Brain microvascular endothelial cell (primary cell): ENCODE measurements around the gene SUPT3H.
"Not testable (repeated sequence)": the region's sequence is repeated elsewhere in the genome, so short reads cannot be mapped to it uniquely, and the experiment has no call there.

Experiments used
- DNase-seq: peaks from one replicate; pipeline ENCODE4 v3.0.0-alpha.2; 2020
- H3K27ac ChIP-seq: fragments of 250-450 bp; sonication (Bioruptor Pico); 2 replicates; pipeline ENCODE4 v1.5.1; 2020; ENCODE audit warnings: mild to moderate bottlenecking, moderate library complexity
- H3K27me3 ChIP-seq: fragments of 250-450 bp; sonication (Bioruptor Pico); replicated peaks from 2 replicates; pipeline ENCODE4 v1.5.1; 2020; ENCODE audit warnings: mild to moderate bottlenecking
- H3K36me3 ChIP-seq: fragments of 250-450 bp; sonication (Bioruptor Pico); replicated peaks from 2 replicates; pipeline ENCODE4 v1.5.1; 2020; ENCODE audit warnings: mild to moderate bottlenecking
- H3K4me3 ChIP-seq: 2 replicates; pipeline ENCODE4 v1.5.1; 2011; ENCODE audit warnings: low read depth, mild to moderate bottlenecking, control low read depth, low read length, moderate library complexity
- in situ Hi-C: cut with HindIII; loops from 2 replicates; pipeline ENCODE4 v1.10.0; 2017; ENCODE audit warnings: low sequenced_read_pairs, low pct_ligation_motif_present
- TF ChIP-seq, protein P1 (sequence below): IDR thresholded peaks from 2 replicates; pipeline ENCODE4 v1.5.1; 2011; ENCODE audit warnings: low read depth, mild to moderate bottlenecking, moderate library complexity, low read length, control low read depth, inconsistent platforms; ENCODE audit errors: missing control alignments

Gene SUPT3H

DNA sequence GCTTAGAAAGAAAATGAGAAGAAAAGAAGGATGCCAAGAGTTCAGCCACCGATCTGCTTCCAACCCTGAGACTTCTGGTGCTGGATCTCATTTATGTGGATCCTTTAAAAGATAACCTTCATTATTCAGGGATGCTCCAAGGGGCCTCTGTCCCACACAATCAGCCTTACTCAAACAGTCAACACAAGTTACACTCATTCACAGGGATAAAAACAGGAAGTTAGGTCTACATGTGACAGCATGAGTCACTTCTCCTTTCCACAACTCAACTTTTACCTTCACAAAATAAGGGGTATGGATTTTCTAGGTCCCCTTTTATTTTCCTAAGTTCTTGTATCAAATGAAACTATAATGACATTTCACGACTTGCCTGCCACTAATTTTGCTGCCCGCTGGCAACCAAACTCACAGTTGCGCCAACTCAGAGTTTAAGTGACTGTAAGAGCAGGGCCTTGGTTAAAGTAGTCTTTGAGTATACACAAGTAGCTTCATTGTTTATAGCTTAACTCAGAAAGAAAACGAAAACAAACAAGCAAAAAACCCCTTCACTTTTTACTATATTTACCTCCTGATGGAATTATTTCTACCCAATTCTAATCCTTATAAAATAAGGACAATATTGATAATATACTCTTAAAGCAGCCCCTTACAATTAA is 328.4 kb downstream of the SUPT3H start:
- no peaks in the 10 kb centered on the region for H3K36me3 ChIP-seq
- H3K27ac ChIP-seq = no peak overlapping the region
- TF ChIP-seq, protein P1, sequence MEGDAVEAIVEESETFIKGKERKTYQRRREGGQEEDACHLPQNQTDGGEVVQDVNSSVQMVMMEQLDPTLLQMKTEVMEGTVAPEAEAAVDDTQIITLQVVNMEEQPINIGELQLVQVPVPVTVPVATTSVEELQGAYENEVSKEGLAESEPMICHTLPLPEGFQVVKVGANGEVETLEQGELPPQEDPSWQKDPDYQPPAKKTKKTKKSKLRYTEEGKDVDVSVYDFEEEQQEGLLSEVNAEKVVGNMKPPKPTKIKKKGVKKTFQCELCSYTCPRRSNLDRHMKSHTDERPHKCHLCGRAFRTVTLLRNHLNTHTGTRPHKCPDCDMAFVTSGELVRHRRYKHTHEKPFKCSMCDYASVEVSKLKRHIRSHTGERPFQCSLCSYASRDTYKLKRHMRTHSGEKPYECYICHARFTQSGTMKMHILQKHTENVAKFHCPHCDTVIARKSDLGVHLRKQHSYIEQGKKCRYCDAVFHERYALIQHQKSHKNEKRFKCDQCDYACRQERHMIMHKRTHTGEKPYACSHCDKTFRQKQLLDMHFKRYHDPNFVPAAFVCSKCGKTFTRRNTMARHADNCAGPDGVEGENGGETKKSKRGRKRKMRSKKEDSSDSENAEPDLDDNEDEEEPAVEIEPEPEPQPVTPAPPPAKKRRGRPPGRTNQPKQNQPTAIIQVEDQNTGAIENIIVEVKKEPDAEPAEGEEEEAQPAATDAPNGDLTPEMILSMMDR = no peak
- in situ Hi-C loops = no loop called here
- peak; percentile 12 for DNase-seq
- no peaks in the 10 kb centered on the region for H3K27me3 ChIP-seq
- H3K4me3 ChIP-seq = no peak overlapping the region

DNA sequence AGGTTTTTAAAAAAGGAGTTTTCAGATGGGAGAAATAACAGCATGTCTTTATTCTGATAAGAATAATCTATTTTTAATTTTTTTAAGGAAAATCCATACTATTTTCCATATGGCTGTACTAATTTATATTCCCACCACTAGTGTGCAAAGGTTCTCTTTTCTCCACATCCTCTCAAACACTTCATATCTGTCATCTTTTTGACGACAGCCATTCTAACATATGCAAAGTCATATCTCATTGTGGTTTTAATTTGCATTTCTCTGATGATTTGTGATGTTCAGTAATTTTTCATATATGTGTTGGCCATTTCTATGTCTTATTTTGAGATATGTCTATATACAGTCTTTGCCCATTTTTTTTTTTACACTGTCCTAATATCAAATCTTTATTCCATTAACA is 330.2 kb downstream of the SUPT3H start:
- Histone ChIP-seq H3K27me3 (no peaks in the 10 kb centered on the region), H3K4me3 (no peak overlapping the region), H3K27ac (no peak overlapping the region), H3K36me3 (no peaks in the 10 kb centered on the region)
- TF ChIP-seq, protein P1 = no peak
- DNase-seq = no peak
- in situ Hi-C loops = no loop called here

DNA sequence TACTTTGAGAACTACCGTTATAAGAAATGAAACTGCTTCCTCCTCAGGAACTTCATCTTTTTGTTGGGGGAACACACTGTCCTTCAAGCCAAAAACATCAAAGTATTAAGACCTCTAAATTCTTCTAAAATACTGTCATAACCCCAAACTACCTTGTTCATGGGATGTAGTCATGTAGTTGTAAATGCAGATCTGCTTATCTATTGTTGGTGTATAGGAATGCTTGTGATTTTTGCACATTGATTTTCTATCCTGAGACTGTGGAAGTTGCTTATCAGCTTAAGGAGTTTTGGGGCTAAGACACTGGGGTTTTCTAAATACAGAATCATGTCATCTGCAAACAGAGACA is 332.5 kb downstream of the SUPT3H start:
- H3K27ac ChIP-seq = no peak overlapping the region
- no peak for DNase-seq
- TF ChIP-seq, protein P1 = no peak
- in situ Hi-C loops = no loop called here
- no peak overlapping the region for H3K4me3 ChIP-seq
- H3K36me3 ChIP-seq = no peaks in the 10 kb centered on the region
- H3K27me3 ChIP-seq = no peaks in the 10 kb centered on the region

DNA sequence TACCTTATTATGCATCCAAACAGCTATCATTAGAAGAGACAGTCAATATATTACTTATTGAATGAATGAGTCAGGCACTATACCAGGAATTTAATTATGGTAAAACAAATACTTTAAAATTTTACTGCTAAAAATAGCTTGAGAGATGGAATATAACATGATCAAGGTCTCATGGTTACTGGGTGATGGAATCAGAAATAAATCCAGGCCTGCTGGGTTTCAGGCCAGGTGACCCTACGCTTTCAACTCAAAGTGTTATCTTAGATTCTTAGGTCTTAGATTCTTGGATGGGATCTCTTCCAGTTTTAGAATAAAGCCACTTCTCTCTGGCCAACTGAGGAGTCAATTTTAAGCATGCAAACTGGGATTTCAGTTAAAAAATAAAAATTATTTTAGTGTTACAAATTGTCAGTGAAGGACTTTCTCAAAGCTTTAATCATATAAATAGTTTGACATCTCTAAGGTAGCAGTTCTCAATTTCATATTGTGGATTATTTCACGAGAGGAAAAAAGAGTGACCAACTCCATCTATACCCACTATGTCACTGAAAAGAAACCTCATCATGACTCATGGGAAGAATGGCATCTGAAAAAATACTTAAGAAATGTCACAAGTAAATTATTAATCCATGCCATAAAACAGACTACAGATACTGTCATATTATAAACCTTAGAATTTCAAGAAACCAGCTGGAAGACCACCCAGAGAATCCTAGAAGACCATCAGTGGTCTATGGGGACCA is 333.1 kb downstream of the SUPT3H start:
- no peak overlapping the region for H3K4me3 ChIP-seq
- no peaks in the 10 kb centered on the region for H3K27me3 ChIP-seq
- in situ Hi-C loops = no loop called here
- TF ChIP-seq, protein P1 = no peak
- H3K36me3 ChIP-seq = no peaks in the 10 kb centered on the region
- DNase-seq = no peak
- H3K27ac ChIP-seq = no peak overlapping the region

DNA sequence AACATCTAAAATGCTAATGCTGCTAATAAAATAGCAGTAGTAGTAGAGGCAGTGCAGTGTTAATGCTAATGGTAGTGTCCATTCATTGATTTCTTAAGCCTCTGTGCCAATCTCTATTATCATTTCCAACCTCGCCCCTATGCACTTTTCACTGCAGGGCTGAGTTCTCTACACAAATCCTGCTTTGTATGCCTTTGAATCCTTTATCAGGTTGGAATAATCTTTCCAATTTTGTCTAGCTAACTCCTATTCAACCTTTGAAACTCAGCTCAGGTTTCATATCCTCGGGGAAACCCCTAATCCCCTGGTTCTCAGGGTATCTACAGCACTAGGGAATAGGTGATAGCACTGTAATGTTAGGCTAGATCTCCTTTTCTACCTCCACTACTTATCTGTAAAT is 333.6 kb downstream of the SUPT3H start:
- H3K36me3 ChIP-seq = no peaks in the 10 kb centered on the region
- no peak for DNase-seq
- H3K27ac ChIP-seq = no peak overlapping the region
- H3K4me3 ChIP-seq = no peak overlapping the region
- no peaks in the 10 kb centered on the region for H3K27me3 ChIP-seq
- in situ Hi-C loops = no loop called here
- TF ChIP-seq, protein P1 = no peak

DNA sequence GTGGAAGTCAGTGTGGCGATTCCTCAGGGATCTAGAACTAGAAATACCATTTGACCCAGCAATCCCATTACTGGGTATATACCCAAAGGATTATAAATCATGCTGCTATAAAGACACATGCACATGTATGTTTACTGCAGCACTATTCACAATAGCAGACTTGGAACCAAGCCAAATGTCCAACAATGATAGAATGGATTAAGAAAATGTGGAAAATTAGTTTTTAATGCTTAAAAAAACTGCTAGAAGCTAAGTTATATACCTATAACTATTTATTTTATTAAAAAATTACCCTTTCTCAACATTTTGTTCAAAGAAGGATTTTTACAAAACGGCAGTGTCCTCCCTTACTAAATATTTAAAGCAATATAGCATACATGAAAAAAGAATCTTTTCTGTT is 335.1 kb downstream of the SUPT3H start:
- DNase-seq, in situ Hi-C loops, H3K36me3 ChIP-seq, H3K27ac ChIP-seq, H3K4me3 ChIP-seq, H3K27me3 ChIP-seq: not testable (repeated sequence)
